ENCODE data around the gene ZBTB12.
"Not testable (repeated sequence)": the region's sequence is repeated elsewhere in the genome, so short reads cannot be mapped to it uniquely, and the experiment has no call there.

The ZBTB12 gene, protein sequence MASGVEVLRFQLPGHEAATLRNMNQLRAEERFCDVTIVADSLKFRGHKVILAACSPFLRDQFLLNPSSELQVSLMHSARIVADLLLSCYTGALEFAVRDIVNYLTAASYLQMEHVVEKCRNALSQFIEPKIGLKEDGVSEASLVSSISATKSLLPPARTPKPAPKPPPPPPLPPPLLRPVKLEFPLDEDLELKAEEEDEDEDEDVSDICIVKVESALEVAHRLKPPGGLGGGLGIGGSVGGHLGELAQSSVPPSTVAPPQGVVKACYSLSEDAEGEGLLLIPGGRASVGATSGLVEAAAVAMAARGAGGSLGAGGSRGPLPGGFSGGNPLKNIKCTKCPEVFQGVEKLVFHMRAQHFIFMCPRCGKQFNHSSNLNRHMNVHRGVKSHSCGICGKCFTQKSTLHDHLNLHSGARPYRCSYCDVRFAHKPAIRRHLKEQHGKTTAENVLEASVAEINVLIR

GRCh38 chr6:31901953-31902643 is at the start of gene ZBTB12:
TSS of gene ZBTB12 (minus strand) at chr6:31902086. CDS start at chr6:31901305, 781 bp downstream.
- DNase-seq (ENCODE audit: low spot score): peak; percentile 99

GRCh38 chr6:31949926-31950548 is 48.2 kb upstream of the ZBTB12 start:
- no peak for DNase-seq (ENCODE audit: low spot score)

GRCh38 chr6:31948753-31949413 is 47.0 kb upstream of the ZBTB12 start:
- no peak for DNase-seq (ENCODE audit: low spot score)

DNA sequence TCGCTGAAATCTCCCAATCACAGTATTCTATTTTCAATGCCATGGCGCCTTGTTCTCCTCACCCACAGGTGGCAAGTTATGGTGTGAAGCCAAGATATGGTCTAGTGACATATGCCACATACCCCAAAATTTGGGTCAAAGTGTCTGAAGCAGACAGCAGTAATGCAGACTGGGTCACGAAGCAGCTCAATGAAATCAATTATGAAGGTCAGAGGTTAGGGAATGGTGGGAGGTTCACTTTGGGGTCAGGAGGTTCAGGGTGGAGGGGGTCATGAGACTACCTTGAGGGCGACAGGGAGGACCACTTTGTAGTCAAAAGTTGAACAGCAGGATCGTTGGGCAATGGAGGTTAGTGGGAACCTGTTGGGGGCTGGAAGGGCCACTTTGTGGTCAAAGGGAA is 46.4 kb upstream of the ZBTB12 start:
- DNase-seq (ENCODE audit: low spot score): no peak

DNA sequence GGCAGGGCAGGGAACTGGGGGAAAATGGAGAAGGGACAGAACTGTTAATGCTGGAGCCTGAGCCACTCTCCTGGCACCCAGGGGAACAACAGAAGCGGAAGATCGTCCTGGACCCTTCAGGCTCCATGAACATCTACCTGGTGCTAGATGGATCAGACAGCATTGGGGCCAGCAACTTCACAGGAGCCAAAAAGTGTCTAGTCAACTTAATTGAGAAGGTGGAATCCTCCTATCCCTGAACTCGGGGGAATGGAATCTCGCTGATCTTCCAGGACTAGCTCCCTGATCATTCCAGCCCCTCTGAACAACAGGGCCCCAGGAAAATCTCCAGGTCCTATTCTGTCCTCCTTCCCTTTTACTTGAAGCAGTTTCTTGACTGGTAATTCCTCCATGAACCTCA is 46.0 kb upstream of the ZBTB12 start:
- no peak for DNase-seq (ENCODE audit: low spot score)

DNA sequence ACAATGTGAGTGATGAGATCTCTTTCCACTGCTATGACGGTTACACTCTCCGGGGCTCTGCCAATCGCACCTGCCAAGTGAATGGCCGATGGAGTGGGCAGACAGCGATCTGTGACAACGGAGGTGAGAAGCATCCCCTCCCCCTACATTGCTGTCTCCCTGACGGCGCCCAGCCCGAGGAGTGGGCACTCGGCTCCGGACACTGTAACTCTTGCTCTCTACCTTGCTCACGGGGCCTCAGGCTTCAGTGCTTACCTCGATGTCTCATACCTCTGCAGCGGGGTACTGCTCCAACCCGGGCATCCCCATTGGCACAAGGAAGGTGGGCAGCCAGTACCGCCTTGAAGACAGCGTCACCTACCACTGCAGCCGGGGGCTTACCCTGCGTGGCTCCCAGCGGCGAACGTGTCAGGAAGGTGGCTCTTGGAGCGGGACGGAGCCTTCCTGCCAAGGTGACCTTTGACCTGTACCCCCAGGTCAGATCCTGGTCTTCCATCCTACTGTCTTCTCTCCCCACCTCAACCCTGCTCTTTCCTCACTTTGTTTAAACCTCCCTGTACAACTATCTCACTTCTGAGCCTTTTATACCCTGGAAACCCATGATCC is 45.3 kb upstream of the ZBTB12 start:
- no peak for DNase-seq (ENCODE audit: low spot score)

GRCh38 chr6:31946370-31946885 is 44.5 kb upstream of the ZBTB12 start:
- DNase-seq (ENCODE audit: low spot score): no peak

DNA sequence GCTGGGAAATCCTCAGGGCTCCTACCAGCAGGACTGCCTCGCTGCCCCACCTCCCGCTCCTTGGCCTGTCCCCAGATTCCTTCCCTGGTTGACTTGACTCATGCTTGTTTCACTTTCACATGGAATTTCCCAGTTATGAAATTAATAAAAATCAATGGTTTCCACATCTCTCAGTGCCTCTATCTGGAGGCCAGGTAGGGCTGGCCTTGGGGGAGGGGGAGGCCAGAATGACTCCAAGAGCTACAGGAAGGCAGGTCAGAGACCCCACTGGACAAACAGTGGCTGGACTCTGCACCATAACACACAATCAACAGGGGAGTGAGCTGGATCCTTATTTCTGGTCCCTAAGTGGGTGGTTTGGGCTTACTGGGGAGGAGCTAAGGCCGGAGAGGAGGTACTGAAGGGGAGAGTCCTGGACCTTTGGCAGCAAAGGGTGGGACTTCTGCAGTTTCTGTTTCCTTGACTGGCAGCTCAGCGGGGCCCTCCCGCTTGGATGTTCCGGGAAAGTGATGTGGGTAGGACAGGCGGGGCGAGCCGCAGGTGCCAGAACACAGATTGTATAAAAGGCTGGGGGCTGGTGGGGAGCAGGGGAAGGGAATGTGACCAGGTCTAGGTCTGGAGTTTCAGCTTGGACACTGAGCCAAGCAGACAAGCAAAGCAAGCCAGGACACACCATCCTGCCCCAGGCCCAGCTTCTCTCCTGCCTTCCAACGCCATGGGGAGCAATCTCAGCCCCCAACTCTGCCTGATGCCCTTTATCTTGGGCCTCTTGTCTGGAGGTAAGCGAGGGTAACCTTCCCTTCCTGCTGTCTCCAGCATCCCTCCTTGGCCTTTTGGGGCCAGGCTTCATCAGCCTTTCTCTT is 43.9 kb upstream of the ZBTB12 start, which contains the start of gene CFB:
TSS of gene CFB (plus strand) at position 589 of the 863 bp plus-strand sequence. CDS start at position 716, 127 bp downstream.
- no peak for DNase-seq (ENCODE audit: low spot score)

DNA sequence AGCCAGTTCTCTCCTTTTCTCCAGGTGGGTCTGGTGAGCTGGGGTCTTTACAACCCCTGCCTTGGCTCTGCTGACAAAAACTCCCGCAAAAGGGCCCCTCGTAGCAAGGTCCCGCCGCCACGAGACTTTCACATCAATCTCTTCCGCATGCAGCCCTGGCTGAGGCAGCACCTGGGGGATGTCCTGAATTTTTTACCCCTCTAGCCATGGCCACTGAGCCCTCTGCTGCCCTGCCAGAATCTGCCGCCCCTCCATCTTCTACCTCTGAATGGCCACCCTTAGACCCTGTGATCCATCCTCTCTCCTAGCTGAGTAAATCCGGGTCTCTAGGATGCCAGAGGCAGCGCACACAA is 43.2 kb upstream of the ZBTB12 start:
- no peak for DNase-seq (ENCODE audit: low spot score)

GRCh38 chr6:31943742-31944141 is 41.9 kb upstream of the ZBTB12 start:
- no peak for DNase-seq (ENCODE audit: low spot score)

DNA sequence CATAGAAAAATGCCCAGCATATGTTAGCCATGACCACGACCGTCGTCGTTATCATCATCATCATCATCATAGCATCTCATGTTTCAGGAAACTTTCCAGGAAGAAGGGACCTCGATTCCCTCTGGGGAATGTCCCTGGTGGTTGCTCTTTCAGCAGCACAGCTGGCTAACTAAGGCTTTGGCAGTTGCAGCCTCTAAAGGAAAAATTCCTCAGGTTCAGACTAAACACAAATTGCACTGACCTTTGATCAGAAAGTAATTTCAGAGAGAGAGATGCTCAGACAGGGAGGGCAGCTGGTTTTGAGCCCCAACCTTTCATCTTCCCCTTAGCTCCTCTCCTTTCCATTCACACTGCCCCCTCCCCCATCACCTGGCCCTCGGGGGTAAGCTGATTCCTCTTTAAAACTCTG is 38.4 kb upstream of the ZBTB12 start:
- no peak for DNase-seq (ENCODE audit: low spot score)

DNA sequence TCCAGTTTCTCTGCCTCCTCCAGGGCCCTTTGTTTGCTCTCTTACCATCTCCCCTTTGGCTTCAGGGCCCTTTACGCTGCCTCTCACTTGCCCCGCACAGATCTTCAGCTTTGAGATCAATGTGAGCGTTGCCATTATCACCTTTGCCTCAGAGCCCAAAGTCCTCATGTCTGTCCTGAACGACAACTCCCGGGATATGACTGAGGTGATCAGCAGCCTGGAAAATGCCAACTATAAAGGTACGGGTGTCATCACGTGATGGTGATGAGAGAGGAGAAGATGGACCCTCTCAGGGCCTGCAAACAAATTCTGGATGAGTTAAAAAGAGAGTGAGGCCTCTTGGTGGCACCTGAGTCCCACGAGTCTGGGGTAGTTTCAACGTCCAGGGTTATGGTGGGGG is 33.9 kb upstream of the ZBTB12 start:
- no peak for DNase-seq (ENCODE audit: low spot score)

- DNase-seq (ENCODE audit: low spot score): no peak
These were observed 33.1 kb upstream of the ZBTB12 start for GRCh38 chr6:31935021-31935420.

DNA sequence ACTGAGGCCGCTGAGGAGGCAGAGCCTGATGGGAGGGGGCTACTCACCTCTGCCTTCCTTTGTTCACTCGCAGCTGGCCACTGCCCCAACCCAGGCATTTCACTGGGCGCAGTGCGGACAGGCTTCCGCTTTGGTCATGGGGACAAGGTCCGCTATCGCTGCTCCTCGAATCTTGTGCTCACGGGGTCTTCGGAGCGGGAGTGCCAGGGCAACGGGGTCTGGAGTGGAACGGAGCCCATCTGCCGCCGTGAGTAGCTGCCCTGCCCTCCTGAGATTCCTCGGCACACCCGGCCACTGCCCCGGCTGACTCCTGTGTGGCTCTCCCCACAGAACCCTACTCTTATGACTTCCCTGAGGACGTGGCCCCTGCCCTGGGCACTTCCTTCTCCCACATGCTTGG is 31.7 kb upstream of the ZBTB12 start:
- DNase-seq (ENCODE audit: low spot score): no peak

GRCh38 chr6:31932137-31932536 is 30.3 kb upstream of the ZBTB12 start:
- not testable (repeated sequence) for DNase-seq (ENCODE audit: low spot score)

- DNase-seq (ENCODE audit: low spot score): no peak
These were observed 29.1 kb upstream of the ZBTB12 start for GRCh38 chr6:31930962-31931361.

DNA sequence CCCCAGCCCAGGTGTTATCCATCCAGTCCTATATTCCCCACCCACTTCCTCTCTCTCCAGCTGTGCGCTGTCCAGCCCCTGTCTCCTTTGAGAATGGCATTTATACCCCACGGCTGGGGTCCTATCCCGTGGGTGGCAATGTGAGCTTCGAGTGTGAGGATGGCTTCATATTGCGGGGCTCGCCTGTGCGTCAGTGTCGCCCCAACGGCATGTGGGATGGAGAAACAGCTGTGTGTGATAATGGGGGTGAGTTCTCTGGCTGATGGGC is 26.7 kb upstream of the ZBTB12 start:
- no peak for DNase-seq (ENCODE audit: low spot score)

- no peak for DNase-seq (ENCODE audit: low spot score)
These were observed 26.2 kb upstream of the ZBTB12 start for GRCh38 chr6:31927863-31928671.

- DNase-seq (ENCODE audit: low spot score): no peak
These were observed 25.5 kb upstream of the ZBTB12 start, which contains the start of gene C2 for GRCh38 chr6:31927242-31927862. TSS of gene C2 (plus strand) at chr6:31927717. CDS start at chr6:31927753, 36 bp downstream.

DNA sequence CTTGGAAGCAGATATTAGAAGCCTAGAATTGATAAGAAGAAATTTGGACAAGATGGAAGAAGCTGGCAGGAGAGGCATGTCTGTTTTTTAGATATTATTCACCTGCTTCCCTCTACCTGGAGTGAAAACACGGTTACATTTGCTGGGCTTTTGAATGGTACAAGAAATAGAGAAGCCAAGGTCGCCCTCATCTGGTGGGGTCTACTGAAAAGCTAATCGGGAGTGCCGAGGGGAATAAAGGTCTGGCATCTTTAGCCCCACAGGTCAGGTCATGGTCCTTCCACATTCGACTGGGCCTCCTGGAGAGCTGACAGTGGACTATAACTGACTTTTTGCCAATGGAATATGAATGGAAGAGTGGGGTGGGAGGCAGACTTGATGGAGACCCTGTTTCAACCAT is 21.1 kb upstream of the ZBTB12 start:
- no peak for DNase-seq (ENCODE audit: low spot score)

Measured in D341Med (cell line).